ENCODE data around the gene CAMK2D.

- TF ChIP-seq EZH2 (optimal IDR thresholded peaks at IDR 0.05; ENCODE audit: low read depth, low read length) (no peak), CTCF (IDR thresholded peaks at IDR 0.05; ENCODE audit: low read length) (no peak), EZH2phosphoT487 (IDR thresholded peaks at IDR 0.05; ENCODE audit: low read length) (no peak)
Observed at GRCh38 chr4:113572620-113573019, 188.9 kb downstream of the CAMK2D start.
